ENCODE data around the gene MRPL16. TPM values are rescaled to one million over a fixed set of nuclear protein-coding genes. Genes with fewer than 3 reads are reported as not detected.

The MRPL16 gene
- total RNA-seq, 1 donor from 2014 or later = 23.5 TPM

DNA sequence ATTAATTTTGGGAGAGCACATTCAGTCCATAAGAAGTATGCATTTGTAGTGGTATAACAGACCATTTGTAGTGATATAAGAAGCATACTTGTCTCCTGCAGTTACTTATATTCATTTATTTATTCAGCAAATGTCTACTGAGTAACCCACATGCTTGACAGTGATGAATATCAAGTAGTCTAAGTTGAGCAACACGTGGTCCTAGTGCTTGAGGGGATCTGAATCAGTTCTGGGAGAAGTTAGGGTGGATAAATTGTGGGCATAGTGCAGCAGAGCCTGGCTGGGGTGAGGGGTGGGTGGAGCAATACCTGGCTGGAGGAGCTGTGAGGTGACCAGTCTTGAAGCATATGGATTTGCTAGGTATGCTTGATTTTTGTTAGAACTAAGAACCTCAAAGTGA, 31.1 kb downstream of the MRPL16 start:
- H3K9ac ChIP-seq (ENCODE audit: low read depth in 1 of 3, low read length in 3 of 3) = no peak overlapping the region
- no peaks in the 10 kb centered on the region for H3K27me3 ChIP-seq (ENCODE audit: control insufficient read depth in 3 of 3, insufficient read depth in 3 of 3, low read length in 3 of 3)
- H3K36me3 ChIP-seq (ENCODE audit: control insufficient read depth in 3 of 3, insufficient read depth in 3 of 3, low read length in 3 of 3) = peaks cover 2 to 12% (median 10%) of the 10 kb centered on the region in 3 donors
- H3K27ac ChIP-seq (ENCODE audit: low read depth, low read length) = no peak overlapping the region
- H3K4me1 ChIP-seq (ENCODE audit: control insufficient read depth in 3 of 3, insufficient read depth in 3 of 3, low read length in 3 of 3) = peaks cover 0 to 3% (median 0%) of the 10 kb centered on the region in 3 donors
- H3K9me3 ChIP-seq (ENCODE audit: control insufficient read depth in 3 of 3, low read length in 3 of 3) = no peaks in the 10 kb centered on the region
- H3K4me3 ChIP-seq (ENCODE audit: low read length in 3 of 3) = no peak overlapping the region

DNA sequence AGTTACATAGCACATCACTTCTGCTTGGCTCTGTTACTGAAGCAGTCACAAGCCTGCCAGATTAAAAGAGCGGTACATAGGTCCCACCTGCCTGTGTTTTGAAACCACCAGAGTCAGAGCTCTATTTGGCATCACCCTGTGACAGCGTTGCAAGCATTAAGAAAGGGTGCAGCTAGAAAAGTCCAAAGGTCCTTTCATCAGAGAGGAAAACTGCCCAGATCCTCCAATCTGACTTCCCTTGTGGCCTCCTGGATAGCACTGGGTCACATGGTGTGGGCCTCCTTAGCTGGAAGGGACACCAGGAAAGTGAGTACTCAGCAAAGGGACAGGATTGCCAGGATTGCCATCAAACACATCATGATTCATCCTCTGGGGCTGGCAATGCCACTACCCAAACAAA, 32.5 kb downstream of the MRPL16 start:
- Histone ChIP-seq H3K9me3 (ENCODE audit: control insufficient read depth in 3 of 3, low read length in 3 of 3) (no peaks in the 10 kb centered on the region), H3K9ac (ENCODE audit: low read depth in 1 of 3, low read length in 3 of 3) (no peak overlapping the region), H3K4me1 (ENCODE audit: control insufficient read depth in 3 of 3, insufficient read depth in 3 of 3, low read length in 3 of 3) (no peaks in the 10 kb centered on the region), H3K27ac (ENCODE audit: low read depth, low read length) (no peak overlapping the region), H3K27me3 (ENCODE audit: control insufficient read depth in 3 of 3, insufficient read depth in 3 of 3, low read length in 3 of 3) (no peaks in the 10 kb centered on the region), H3K36me3 (ENCODE audit: control insufficient read depth in 3 of 3, insufficient read depth in 3 of 3, low read length in 3 of 3) (peaks cover 2 to 14% (median 12%) of the 10 kb centered on the region in 3 donors), H3K4me3 (ENCODE audit: low read length in 3 of 3) (no peak overlapping the region)

GRCh38 chr11:59777104-59777503, 33.5 kb downstream of the MRPL16 start:
- H3K4me3 ChIP-seq (ENCODE audit: low read length in 3 of 3) = no peak overlapping the region

DNA sequence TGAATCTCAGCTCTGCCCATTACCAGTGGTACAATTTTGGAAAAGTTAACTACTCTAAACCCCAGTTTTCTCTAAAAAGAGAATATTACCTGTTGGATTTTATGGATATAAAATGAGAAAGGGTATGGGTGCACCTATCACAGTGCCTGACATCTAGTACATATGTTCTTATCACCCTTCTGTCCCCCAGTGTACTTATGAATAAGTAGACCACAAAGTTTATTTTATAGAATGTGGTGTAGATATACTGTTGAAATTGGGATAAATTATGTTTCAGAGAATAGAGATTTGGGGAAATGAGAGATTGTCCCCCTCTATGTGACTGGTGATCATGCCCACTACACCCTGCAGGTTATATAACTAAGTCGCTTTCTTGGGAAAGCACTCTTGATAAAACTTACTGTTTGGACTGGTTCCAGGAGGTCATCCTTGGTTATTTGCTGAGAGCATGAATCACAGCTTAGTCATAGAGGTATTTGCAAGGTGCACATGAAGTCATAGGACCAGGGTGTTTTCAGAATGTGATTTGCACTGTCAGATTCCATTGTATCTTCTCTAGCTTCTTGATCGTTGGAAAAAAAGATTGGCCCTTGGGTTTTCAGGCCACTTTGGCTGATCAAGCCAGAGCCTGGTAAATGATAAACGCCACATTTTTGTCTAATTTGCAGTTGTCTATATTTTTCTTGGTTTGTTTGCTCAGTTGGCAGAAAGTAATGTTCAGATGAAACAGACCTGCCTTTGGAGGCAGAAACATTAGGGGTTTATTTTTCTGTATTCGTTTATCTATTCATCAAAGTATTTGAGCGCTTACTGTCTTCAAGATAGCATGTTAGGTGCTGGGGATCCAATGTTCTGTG, 34.1 kb downstream of the MRPL16 start:
- Histone ChIP-seq H3K27me3 (ENCODE audit: control insufficient read depth in 3 of 3, insufficient read depth in 3 of 3, low read length in 3 of 3) (no peaks in the 10 kb centered on the region), H3K9me3 (ENCODE audit: control insufficient read depth in 3 of 3, low read length in 3 of 3) (no peaks in the 10 kb centered on the region), H3K36me3 (ENCODE audit: control insufficient read depth in 3 of 3, insufficient read depth in 3 of 3, low read length in 3 of 3) (peaks cover 2 to 14% (median 12%) of the 10 kb centered on the region in 3 donors), H3K4me1 (ENCODE audit: control insufficient read depth in 3 of 3, insufficient read depth in 3 of 3, low read length in 3 of 3) (peaks cover 0 to 4% (median 2%) of the 10 kb centered on the region in 3 donors), H3K4me3 (ENCODE audit: low read length in 3 of 3) (no peak overlapping the region), H3K9ac (ENCODE audit: low read depth in 1 of 3, low read length in 3 of 3) (no peak overlapping the region), H3K27ac (ENCODE audit: low read depth, low read length) (no peak overlapping the region)

More at GRCh38 chr11:59777104-59777503, 33.5 kb downstream of the MRPL16 start:
- no peaks in the 10 kb centered on the region for H3K9me3 ChIP-seq (ENCODE audit: control insufficient read depth in 3 of 3, low read length in 3 of 3)
- no peak overlapping the region for H3K9ac ChIP-seq (ENCODE audit: low read depth in 1 of 3, low read length in 3 of 3)
- peaks cover 0 to 2% (median 0%) of the 10 kb centered on the region in 3 donors for H3K4me1 ChIP-seq (ENCODE audit: control insufficient read depth in 3 of 3, insufficient read depth in 3 of 3, low read length in 3 of 3)
- no peaks in the 10 kb centered on the region for H3K27me3 ChIP-seq (ENCODE audit: control insufficient read depth in 3 of 3, insufficient read depth in 3 of 3, low read length in 3 of 3)
- H3K27ac ChIP-seq (ENCODE audit: low read depth, low read length) = no peak overlapping the region
- peaks cover 2 to 14% (median 12%) of the 10 kb centered on the region in 3 donors for H3K36me3 ChIP-seq (ENCODE audit: control insufficient read depth in 3 of 3, insufficient read depth in 3 of 3, low read length in 3 of 3)

GRCh38 chr11:59773083-59773440, 37.5 kb downstream of the MRPL16 start:
- peaks cover under 1 to 12% (median 12%) of the 10 kb centered on the region in 3 donors for H3K36me3 ChIP-seq (ENCODE audit: control insufficient read depth in 3 of 3, insufficient read depth in 3 of 3, low read length in 3 of 3)
- H3K4me1 ChIP-seq (ENCODE audit: control insufficient read depth in 3 of 3, insufficient read depth in 3 of 3, low read length in 3 of 3) = peaks cover 2 to 9% (median 5%) of the 10 kb centered on the region in 3 donors
- no peak overlapping the region for H3K4me3 ChIP-seq (ENCODE audit: low read length in 3 of 3)
- H3K9me3 ChIP-seq (ENCODE audit: control insufficient read depth in 3 of 3, low read length in 3 of 3) = no peaks in the 10 kb centered on the region
- H3K27me3 ChIP-seq (ENCODE audit: control insufficient read depth in 3 of 3, insufficient read depth in 3 of 3, low read length in 3 of 3) = no peaks in the 10 kb centered on the region
- no peak overlapping the region for H3K27ac ChIP-seq (ENCODE audit: low read depth, low read length)
- H3K9ac ChIP-seq (ENCODE audit: low read depth in 1 of 3, low read length in 3 of 3) = no peak overlapping the region

DNA sequence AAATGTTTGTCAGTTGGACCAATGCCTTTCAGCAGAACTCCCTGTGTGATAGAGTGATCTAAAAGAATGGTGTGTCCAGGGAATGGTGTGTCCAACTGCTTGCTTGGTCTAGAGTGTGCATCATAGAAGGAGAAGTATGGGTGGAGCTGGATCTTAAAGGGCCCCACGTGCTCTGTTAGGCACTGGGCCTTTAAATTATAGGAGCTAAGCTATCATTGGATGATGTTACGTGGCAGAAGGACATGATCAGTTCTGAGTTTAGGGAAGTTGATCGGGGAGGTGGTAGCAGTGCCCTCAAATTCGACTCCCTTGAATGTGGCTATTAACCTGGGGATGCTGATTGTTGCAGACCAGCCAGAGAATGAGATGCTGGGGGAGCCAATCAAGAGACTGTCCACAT, 39.0 kb downstream of the MRPL16 start:
- peak overlapping the region in 1 of 3 donors; percentile 3 for H3K9ac ChIP-seq (ENCODE audit: low read depth in 1 of 3, low read length in 3 of 3)
- peak overlapping the region; percentile 6 for H3K27ac ChIP-seq (ENCODE audit: low read depth, low read length)
- H3K9me3 ChIP-seq (ENCODE audit: control insufficient read depth in 3 of 3, low read length in 3 of 3) = no peaks in the 10 kb centered on the region
- peaks cover 2 to 15% (median 5%) of the 10 kb centered on the region in 3 donors for H3K4me1 ChIP-seq (ENCODE audit: control insufficient read depth in 3 of 3, insufficient read depth in 3 of 3, low read length in 3 of 3)
- peaks cover 0 to 12% (median 9%) of the 10 kb centered on the region in 3 donors for H3K36me3 ChIP-seq (ENCODE audit: control insufficient read depth in 3 of 3, insufficient read depth in 3 of 3, low read length in 3 of 3)
- no peaks in the 10 kb centered on the region for H3K27me3 ChIP-seq (ENCODE audit: control insufficient read depth in 3 of 3, insufficient read depth in 3 of 3, low read length in 3 of 3)
- H3K4me3 ChIP-seq (ENCODE audit: low read length in 3 of 3) = peak overlapping the region in 1 of 3 donors; percentile 3

- H3K36me3 ChIP-seq (ENCODE audit: control insufficient read depth in 3 of 3, insufficient read depth in 3 of 3, low read length in 3 of 3) = peaks cover 0 to 12% (median 9%) of the 10 kb centered on the region in 3 donors
- no peak overlapping the region for H3K27ac ChIP-seq (ENCODE audit: low read depth, low read length)
- H3K9me3 ChIP-seq (ENCODE audit: control insufficient read depth in 3 of 3, low read length in 3 of 3) = no peaks in the 10 kb centered on the region
- H3K27me3 ChIP-seq (ENCODE audit: control insufficient read depth in 3 of 3, insufficient read depth in 3 of 3, low read length in 3 of 3) = no peaks in the 10 kb centered on the region
- H3K4me3 ChIP-seq (ENCODE audit: low read length in 3 of 3) = no peak overlapping the region
- H3K9ac ChIP-seq (ENCODE audit: low read depth in 1 of 3, low read length in 3 of 3) = no peak overlapping the region
- peaks cover 2 to 15% (median 5%) of the 10 kb centered on the region in 3 donors for H3K4me1 ChIP-seq (ENCODE audit: control insufficient read depth in 3 of 3, insufficient read depth in 3 of 3, low read length in 3 of 3)
Observed at GRCh38 chr11:59770869-59771268, 39.7 kb downstream of the MRPL16 start.

- no peak overlapping the region for H3K4me3 ChIP-seq (ENCODE audit: low read length in 3 of 3)
- peaks cover 0 to 10% (median 6%) of the 10 kb centered on the region in 3 donors for H3K36me3 ChIP-seq (ENCODE audit: control insufficient read depth in 3 of 3, insufficient read depth in 3 of 3, low read length in 3 of 3)
- H3K9ac ChIP-seq (ENCODE audit: low read depth in 1 of 3, low read length in 3 of 3) = no peak overlapping the region
- H3K27ac ChIP-seq (ENCODE audit: low read depth, low read length) = no peak overlapping the region
- no peaks in the 10 kb centered on the region for H3K9me3 ChIP-seq (ENCODE audit: control insufficient read depth in 3 of 3, low read length in 3 of 3)
- H3K27me3 ChIP-seq (ENCODE audit: control insufficient read depth in 3 of 3, insufficient read depth in 3 of 3, low read length in 3 of 3) = no peaks in the 10 kb centered on the region
- peaks cover 2 to 15% (median 6%) of the 10 kb centered on the region in 3 donors for H3K4me1 ChIP-seq (ENCODE audit: control insufficient read depth in 3 of 3, insufficient read depth in 3 of 3, low read length in 3 of 3)
Observed at GRCh38 chr11:59770319-59770718, 40.3 kb downstream of the MRPL16 start.

DNA sequence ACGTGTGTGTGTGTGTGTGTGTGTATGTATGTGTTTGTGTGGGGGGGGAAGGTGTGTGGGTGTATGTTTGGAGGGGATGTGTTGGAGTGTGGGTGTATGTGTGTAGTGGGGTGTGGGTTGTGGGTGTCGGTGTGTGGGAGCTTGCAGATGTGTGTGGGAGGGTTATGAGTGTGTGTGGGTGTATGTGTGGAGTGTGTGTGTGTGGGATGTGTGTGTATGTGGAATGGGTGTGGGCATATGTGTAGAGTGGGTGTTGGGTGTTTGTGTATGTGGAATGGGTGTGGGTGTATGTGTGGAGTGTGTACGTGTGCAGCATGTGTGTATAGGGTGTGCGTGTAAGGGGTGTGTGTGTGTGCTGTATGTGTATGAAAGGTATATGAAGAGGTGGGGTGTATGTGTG, 40.8 kb downstream of the MRPL16 start:
- Histone ChIP-seq H3K27ac (ENCODE audit: low read depth, low read length) (no peak overlapping the region), H3K9ac (ENCODE audit: low read depth in 1 of 3, low read length in 3 of 3) (no peak overlapping the region), H3K4me1 (ENCODE audit: control insufficient read depth in 3 of 3, insufficient read depth in 3 of 3, low read length in 3 of 3) (peaks cover 2 to 19% (median 9%) of the 10 kb centered on the region in 3 donors)

DNA sequence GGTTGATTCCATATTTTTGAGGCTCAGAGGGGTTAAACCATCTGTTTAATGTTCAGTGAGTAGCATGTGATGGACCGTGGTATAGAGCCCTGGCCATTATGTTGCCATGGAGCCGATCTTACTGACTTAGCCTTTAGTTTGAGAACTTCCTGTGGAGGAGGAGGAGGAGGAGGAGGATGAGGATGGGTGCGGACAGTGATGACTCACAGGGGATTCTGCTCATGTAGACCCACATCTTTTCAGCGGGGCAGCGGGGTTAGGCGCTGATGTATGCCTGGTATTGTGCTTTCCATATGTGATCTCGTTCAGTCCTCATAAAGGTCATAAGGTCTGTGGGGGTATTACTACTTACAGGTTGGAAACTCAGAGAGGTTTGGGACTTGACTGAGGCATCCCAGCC, 41.5 kb downstream of the MRPL16 start:
- Histone ChIP-seq H3K9me3 (ENCODE audit: control insufficient read depth in 3 of 3, low read length in 3 of 3) (no peaks in the 10 kb centered on the region), H3K4me1 (ENCODE audit: control insufficient read depth in 3 of 3, insufficient read depth in 3 of 3, low read length in 3 of 3) (peaks cover 2 to 19% (median 9%) of the 10 kb centered on the region in 3 donors)

More for the DNA sequence above, 40.8 kb downstream of the MRPL16 start:
- Histone ChIP-seq H3K27me3 (ENCODE audit: control insufficient read depth in 3 of 3, insufficient read depth in 3 of 3, low read length in 3 of 3) (no peaks in the 10 kb centered on the region), H3K4me3 (ENCODE audit: low read length in 3 of 3) (no peak overlapping the region), H3K9me3 (ENCODE audit: control insufficient read depth in 3 of 3, low read length in 3 of 3) (no peaks in the 10 kb centered on the region), H3K36me3 (ENCODE audit: control insufficient read depth in 3 of 3, insufficient read depth in 3 of 3, low read length in 3 of 3) (peaks cover 0 to 7% (median 1%) of the 10 kb centered on the region in 3 donors)

More for the DNA sequence above, 41.5 kb downstream of the MRPL16 start:
- no peak overlapping the region for H3K27ac ChIP-seq (ENCODE audit: low read depth, low read length)
- H3K9ac ChIP-seq (ENCODE audit: low read depth in 1 of 3, low read length in 3 of 3) = no peak overlapping the region
- H3K27me3 ChIP-seq (ENCODE audit: control insufficient read depth in 3 of 3, insufficient read depth in 3 of 3, low read length in 3 of 3) = no peaks in the 10 kb centered on the region
- no peak overlapping the region for H3K4me3 ChIP-seq (ENCODE audit: low read length in 3 of 3)
- peaks cover 0 to 3% (median 0%) of the 10 kb centered on the region in 3 donors for H3K36me3 ChIP-seq (ENCODE audit: control insufficient read depth in 3 of 3, insufficient read depth in 3 of 3, low read length in 3 of 3)

Data from skeletal muscle tissue (tissue), 4 donors.